GM21447 (cell line): ENCODE results near the gene ULK4.
"Not testable (repeated sequence)": the region's sequence is repeated elsewhere in the genome, so short reads cannot be mapped to it uniquely, and the experiment has no call there.

Experiments
- ATAC-seq: cut with Tn5 transposase; IDR thresholded peaks from one replicate; pipeline ENCODE4 v1.9.1; 2021; ENCODE audit not compliant: unreplicated experiment

Gene ULK4

DNA sequence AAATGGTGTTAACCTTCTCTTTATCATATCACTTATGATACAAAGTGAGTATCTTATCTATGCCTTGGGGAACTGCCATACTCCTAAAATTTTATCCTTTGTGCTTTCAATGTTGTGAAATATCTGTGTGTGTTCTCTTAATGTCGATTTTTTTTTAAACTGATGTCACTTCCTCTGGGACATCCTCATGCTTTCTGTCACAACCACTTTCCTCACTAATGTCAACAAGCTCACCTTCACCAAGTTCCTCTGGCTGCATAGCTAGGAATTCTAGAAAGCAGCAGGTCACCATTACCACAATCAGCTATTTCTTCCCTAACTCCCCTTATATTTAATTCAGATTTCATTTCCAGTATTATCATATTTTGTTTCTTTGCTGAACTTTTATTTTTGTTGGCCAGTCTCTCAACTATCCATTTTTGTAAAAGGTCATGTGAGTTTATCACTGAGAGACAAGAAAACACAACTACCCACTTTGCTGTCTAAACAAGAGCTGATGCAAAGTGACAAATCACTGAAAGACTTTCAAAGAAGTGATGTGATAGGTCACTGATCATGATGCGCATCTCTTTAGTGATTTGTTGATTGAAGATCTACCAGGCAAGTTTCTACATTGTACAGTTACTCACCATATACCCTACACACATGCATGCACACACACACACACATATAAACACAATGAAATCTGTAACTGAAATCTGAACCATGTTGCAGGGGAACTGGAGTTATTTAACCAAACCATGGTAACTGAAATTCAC is 369.0 kb downstream of the ULK4 start:
- no peak for ATAC-seq

DNA sequence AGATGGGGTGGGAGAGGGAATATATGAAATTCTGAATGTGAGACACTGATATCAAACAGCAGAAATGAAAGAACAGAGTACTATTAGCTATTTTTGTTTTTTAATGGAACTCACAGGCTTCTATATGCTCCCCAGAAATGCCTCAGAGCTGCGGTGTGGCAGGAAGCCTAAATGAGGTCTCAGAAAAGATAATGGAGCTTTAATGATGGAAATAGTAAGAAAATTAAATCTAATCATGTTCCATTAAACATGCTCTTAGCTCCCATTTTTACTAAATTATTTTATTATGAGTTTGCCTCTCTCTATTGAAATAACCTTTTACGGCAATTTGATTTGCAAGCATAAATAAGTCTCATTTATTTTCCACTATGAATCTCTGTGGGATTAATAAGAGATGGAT is 378.9 kb downstream of the ULK4 start:
- ATAC-seq, result no peak

DNA sequence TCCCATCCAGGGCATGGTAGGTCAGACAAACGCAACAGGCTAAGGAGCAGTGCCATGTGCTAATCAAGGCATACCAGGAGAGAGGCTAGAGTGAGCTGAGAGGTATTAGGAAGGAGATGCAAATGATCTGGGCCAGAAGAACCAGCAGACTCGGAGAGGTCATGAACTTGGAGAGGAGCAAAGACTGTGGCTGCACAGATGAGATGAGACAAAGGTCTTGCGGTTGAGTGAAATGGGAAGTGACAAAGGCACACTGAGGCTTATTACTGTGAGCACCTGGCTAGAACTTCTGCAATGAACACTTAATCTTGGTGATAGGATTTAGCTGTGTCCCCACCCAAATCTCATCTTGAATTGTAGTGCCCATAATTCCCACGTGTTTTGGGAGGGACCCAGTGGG is 380.2 kb downstream of the ULK4 start:
- ATAC-seq, result peak; percentile 99

DNA sequence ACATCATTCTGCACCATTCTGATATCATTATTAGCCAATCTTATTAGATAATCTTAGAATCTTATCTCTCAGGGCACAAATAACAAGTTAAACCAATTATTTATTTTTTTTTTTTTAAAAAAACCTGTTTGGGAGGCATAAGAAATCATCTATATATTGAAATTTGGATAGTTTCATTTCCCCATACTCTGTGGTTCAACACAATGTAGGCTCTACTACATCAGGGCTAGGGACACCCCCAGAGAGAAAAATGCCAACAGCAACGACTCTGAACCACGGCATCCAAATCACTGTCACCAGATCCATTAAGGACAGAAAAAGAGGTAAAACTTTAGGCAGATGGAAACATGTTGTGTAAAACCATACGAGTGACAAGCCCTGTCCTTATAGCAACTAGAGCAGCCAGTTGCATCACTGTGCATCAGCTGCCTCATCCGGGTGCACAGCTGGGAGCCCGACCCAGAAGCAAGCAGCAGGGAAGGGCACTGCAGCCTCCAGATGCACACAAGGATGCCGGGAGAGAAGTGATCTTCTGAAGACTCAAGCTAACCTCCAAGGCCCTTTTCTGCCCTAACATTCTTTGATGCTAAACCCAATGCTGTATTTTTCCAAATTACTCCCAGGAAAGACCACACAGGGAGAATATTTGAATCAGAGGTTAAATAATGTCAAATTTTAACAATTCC is 381.5 kb downstream of the ULK4 start:
- ATAC-seq, result no peak

DNA sequence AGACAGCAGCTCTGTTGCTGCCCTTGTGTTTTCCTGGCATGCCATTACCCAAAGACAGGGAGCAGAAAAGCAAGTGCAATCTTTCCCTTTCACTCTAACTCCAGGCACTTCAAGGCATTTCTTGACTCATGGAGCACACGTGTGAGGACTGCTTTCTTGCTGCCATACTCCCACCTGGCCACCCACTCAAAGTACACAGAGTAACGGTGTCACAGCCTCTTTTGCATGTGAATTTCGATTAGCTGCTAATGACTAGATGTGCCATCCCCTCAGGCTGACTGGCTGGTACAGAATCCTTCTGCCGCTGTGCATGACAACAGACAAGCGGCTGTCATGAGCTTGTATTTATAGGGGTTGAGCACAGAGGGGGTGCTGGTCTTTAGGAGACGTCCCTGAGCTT is 382.0 kb downstream of the ULK4 start:
- no peak for ATAC-seq

DNA sequence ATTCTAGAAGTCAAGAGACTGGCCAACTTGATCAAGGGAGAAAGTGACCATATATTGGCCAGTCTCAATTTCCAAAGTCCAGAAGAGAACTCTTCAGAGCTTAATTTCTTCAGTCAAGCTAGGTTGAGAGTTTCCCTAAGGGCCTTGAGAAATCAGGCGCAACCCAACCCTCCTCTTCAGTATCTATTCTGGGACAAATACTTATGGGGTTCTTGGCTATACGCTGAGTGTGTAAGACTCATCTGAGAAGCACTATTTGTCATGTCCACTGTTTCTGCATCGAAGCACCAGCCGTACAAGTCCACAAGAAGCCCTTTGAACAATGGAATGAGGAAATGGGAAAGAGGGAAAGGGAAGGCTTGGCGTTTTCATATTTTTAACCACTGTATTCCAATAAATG is 383.1 kb downstream of the ULK4 start:
- no peak for ATAC-seq

DNA sequence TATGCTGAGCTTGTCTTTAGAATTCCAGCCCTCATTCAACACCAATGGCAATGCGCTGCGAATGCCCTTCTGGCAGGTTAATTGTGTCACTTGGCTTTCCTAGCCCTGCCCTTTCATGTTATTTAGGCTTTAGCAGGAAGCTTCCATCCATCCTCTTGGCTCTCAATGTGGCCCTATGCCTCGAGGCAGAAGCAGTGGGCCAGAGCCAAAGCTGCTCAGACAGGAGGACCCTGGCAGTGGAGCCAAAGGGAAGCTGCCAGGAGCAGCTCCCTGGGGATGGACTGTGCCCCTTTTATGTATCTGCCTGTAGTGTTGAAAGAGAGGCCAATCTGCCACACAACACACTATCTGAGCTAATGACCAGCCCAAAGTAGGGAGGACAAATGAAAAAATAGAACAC is 386.2 kb downstream of the ULK4 start:
- no peak for ATAC-seq

DNA sequence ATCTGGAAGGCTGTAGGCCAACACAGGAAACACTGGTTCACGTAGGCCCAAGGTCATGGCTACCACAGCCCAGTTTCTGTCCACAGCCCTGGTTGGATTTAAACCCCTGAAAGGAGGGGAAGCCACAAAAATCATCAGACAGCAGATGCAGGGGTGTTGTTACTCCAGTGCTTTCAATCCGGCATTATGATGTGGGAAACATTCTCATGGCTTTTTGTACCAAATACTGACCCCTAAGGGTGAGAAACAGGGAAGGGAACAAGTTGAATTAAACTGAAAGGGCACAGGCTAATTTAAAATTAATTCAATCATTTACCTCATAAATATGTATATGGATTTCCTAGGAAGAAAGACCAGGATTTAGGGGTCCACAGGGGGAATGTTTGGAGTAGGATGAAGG is 387.0 kb downstream of the ULK4 start:
- ATAC-seq, result no peak

DNA sequence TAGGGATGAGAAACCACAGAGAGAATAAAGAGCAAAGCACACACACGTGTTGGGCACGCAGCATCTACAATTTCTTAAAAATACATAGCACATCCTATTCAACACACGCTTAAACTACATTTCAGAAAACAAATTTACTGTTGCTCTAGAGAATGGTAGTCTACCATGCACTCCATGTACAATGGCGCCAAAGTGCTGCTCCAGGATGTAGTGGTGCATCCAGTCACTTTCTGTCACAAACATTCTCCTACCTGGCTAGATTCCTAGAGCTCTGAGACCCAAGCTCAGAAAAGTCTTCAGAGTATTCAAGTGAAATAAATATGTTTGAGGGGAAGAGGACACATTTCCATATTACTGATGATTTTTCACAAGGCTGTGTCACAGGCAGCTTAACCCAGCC is 388.3 kb downstream of the ULK4 start:
- ATAC-seq, result no peak

DNA sequence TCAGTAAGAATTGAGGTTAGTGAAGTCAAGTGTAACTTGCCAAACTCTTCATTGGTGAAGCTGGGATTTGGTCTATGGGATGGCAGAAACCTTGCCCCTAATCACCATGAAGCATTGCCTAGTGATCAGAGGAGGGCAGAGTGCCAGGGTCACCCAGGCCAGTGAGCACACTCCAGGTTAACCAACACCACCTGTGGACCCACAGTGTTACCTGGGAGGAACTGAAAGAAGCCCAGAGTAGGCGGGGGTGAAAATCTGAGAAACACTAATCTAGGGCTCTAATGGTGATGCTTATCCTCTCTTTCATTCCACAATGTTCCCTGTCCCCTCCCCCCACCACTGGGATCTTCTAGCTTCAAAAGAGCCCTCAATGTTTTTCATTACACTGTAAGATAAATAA is 389.8 kb downstream of the ULK4 start:
- ATAC-seq, result no peak

DNA sequence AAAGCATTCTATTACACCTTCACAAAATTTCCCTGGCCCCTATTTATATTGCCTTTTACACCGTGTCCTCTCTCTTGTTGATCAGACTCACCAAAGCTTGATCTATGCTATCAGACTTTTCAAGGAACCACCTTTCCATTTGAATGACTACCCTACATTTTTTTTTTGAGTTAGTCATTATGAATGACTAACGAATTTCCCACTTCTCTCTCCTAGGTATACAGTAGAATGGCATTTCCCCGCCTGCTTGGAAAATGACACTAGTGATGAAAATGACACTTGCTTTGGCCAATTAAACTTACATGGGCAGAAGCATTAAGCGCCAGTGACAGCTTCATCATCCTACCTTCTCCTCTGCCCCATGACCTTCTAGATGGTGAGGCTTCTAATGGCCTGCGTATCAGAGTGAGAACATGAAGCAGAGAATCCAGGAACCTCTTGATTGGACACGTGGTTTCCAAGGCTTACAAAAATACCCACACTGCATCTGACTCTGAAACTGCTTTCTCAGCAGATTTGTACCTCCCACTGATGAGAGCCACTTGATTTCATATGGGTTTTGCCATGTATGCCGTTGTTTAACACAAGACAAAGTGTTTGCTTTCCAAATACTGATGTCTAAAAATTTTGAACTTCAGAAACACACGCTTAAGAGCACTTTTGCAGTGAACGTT is 392.1 kb downstream of the ULK4 start:
- ATAC-seq, result no peak

DNA sequence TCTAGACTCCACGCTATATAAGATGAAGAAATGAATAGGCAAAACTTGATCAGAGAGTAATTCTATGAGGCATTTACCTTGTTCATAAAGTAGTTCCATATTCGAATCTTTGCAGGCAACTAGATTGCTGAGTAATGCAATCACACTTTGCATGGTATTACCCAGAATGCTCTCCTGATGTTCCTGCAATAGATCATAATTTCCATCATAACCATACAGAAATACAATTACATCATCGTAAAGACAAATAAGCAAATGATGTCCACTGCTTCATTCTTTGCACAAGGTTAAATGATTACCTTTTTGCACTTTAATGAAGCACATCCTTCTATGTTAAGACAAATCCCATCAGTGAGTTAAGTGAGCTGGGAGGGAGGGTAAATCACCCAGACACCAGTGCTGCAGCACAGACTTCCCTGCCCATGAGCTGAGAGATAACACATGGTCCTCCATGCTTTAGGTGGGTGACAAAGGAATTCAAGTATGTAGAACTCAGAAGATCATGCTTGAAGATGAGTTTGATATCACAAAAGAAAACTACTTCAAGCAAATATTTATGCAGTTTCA is 395.9 kb downstream of the ULK4 start:
- ATAC-seq, result no peak

DNA sequence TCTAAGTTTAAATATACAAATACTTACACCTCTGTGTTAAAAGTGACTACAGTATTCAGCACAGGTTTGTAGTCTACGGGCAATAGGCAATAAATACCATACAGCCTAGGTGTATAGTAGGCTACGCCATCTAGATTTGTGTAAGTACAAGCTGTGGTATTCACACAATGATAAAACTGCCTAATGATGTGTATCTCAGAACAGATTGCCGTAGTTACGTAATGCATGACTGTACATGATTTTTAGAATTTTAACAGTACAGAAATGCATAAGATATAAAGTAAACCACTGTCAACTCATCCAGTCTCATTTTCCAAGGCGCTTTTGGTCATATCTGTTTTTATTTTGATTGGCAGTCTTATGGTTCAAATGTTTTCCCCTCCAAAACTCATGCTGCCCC is 396.9 kb downstream of the ULK4 start:
- no peak for ATAC-seq

DNA sequence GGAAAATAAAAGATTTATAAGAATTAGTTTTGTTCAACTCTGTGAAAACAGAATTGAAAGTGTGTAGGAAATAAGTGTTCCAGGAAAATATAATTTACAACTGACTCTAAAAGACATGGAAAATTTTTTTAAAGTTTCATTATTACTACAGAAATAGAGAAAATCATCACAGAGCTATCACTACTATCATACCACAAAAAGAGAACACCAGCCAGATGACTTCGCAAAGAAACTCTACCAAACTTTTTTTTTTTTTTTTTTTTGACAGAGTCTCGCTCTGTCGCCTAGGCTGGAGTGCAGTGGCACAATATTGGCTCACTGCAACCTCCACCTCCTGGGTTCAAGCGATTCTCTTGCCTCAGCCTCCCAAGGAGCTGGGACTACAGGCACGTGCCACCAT is 405.7 kb downstream of the ULK4 start:
- ATAC-seq, result not testable (repeated sequence)

DNA sequence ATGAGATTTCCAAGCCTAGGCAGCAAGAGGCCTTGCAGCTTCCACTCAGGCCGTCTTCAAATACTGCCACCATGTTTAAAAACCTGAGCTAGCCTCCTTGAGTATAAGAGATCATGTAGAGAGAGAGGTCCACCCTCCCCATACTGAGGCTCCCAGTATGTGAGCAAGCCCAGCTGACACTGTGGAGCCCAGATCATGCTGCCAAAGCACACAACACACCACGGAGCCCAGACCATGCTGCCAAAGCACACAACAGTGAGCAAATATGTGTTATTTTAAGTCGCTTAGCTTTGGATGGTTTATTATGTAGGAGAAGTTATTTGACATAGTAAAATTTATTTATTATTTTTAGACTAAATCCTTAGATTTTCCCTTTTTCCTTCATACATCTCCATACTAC is 428.9 kb downstream of the ULK4 start:
- no peak for ATAC-seq

DNA sequence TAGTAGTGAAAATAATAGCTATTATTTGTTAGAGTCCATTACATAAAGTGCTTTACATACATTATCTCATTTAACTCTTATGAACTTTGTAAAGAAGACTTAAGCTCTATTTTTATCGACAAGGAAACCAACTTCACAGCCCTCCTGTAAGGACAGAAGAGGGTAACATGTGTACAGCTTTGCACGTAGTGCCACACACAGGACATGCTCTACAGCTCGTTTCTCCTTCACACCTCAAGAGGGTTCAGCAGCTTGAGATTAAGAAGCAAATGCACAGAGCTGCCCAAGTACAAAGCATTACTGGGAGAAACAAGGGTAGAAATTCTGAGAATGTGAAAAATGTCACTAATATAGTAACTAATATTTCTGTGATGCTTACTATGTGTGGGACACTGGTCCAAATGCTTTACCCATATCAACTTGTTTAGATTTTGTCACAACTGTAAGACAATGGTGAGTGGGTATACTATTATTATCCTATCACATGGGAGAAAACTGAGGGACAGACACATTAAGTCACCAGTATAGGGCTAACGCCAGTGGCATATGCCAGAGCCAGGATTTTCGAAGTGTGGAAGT is 434.8 kb downstream of the ULK4 start:
- ATAC-seq, result no peak

DNA sequence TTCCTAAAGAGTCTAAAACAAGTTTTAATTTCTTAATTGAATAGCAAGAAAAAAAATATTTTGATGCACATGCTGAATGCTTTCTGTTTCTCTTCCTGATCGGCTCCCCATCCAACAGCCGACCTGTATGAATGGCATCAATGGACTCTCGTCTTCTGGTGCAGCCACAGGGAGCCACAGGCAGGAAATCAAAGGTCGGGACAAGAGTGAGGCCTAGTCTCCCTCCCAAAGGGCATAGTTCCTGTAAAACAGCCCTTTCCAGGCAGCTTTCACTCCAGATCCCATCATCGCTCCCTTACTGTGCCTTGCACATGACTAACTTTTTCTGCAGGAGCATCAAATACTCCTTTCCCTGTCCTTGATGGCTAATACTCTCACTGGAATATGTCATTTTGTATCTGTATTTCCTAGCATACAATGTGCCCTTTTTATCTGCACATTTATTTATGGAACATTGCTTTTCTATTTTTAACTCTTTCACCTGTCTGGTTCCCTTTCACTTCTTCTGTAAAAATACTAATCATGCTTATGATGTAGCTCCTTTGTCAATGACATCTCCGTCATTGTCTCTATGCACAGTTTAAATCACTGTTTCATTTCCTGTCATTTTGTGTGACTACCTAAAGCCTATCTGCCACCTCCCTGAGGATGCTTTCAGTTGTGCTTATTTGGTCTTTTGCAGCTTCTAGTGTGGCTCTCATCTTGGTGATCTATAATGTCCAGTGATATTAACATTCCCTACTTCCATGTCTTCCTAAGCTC is 436.4 kb downstream of the ULK4 start:
- no peak for ATAC-seq

DNA sequence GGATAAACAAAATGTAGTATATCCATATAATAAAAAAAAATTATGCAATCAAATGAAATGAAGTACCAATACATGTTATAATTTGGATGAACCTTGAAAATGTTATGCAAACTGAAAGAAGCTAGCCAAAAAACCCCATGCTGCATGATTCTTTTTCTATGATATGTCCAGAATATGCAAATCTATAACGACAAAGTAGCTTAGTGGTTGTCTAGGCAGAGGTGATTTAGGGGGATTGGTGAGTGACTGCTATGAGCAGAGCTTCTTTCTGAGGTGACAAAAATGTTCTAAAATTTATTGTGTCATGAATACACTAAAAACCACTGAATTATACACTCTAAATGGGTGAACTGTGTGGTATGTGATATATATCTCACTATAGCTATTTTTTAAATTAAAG is 438.0 kb downstream of the ULK4 start:
- ATAC-seq, result no peak

DNA sequence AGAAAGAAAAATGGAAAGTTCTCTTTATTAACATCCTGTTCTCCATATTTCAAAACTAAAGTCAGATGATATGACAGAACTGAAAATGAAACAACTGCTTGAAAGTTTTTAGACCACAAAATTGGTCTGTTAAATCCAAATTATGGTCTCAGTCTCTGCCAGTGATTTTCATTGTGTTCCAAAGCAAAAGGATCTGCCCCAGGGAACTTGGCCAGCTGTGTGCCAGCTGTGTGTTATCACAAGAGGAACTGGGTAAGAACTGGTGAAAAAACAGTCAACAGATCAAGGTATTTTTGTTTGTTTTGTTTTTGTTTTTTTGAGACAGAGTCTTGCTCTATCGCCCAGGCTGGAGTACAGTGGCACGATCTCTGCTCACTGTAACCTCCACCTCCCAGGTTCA is 439.3 kb downstream of the ULK4 start:
- peak; percentile 79 for ATAC-seq

DNA sequence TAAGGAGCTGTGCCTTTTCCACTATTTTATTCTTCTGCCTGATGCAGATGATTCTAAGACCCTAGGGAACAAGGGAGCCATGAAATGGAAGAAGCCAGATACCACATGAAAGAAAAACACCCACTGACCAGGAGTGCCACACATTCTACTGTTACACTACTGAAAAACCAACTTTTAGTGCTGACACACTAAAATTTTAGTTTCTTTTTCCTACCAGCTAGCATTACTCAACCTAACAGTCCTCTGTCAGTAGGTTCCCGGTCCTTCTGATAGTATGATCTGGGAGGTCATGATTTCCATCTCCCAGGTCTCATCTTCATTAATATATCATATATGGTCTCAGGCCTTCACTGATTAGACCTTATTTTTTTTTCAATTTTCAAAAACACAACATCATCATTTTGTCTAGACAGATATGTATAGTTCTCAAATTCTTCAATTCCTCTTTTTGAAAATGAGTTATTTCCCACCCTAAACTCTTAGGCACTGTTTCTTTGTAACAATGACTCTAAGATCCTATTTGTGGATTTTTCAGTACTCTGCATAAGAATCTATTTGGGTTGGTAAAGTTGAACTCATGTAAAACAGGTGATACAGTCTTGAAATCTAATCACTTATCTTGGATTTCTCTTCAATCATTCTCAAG is 440.8 kb downstream of the ULK4 start:
- ATAC-seq, result no peak
